H1 (cell line): ENCODE data around the gene PTX4. TPM values are rescaled to one million over a fixed set of nuclear protein-coding genes. Genes with fewer than 3 reads are reported as not detected.

Experiments
- CTCF ChIA-PET: fragments of 300-600 bp; sonication (Branson Sonifier 250); formaldehyde crosslinking; loops from one replicate; lab custom pipeline; 2021; ENCODE audit not compliant: partially characterized antibody; lab: Charles Lee
- POLR2A ChIA-PET: fragments of 300-600 bp; sonication (Branson Sonifier 250); formaldehyde crosslinking; loops from one replicate; lab custom pipeline; 2021; ENCODE audit warnings: inconsistent platforms; ENCODE audit not compliant: partially characterized antibody; lab: Charles Lee
- DNase-seq, 2 experiments: peaks; one replicate each; pipeline versions ENCODE4 v3.0.0 to v3.0.0-alpha.2; 2010 to 2022; ENCODE audit warnings: low spot score in 2 of 2, low read depth in 1 of 2, mixed read lengths in 1 of 2
- FAIRE-seq: peaks from 2 replicates; lab custom pipeline; 2011; peaks lifted over from hg19 to GRCh38; lab: Jason Lieb, UNC
- H2AFZ ChIP-seq: 2 replicates; pipeline ENCODE4 v1.8.1; 2012; ENCODE audit warnings: low read length, inconsistent platforms
- H2AK5ac ChIP-seq: 2 replicates; pipeline ENCODE4 v1.6.1; 2013; ENCODE audit warnings: low read depth, low read length
- H2BK120ac ChIP-seq: replicated peaks from 2 replicates; pipeline ENCODE3; 2013; ENCODE audit warnings: low read depth, low read length, inconsistent platforms
- H2BK12ac ChIP-seq: 2 replicates; pipeline ENCODE4 v1.6.1; 2013; ENCODE audit warnings: low read depth, low read length
- H2BK15ac ChIP-seq: 2 replicates; pipeline ENCODE4 v1.6.1; 2013; ENCODE audit warnings: low read length
- H2BK20ac ChIP-seq: 2 replicates; pipeline ENCODE4 v1.6.1; 2013; ENCODE audit warnings: low read length
- H2BK5ac ChIP-seq: 2 replicates; pipeline ENCODE4 v1.6.1; 2013; ENCODE audit warnings: low read depth, low read length
- H3K14ac ChIP-seq: 2 replicates; pipeline ENCODE4 v1.6.1; 2013; ENCODE audit warnings: inconsistent platforms; ENCODE audit not compliant: insufficient read length
- H3K18ac ChIP-seq: 2 replicates; pipeline ENCODE4 v1.6.1; 2013; ENCODE audit warnings: low read length; ENCODE audit errors: extremely low read depth
- H3K23ac ChIP-seq: 2 replicates; pipeline ENCODE4 v1.6.1; 2013; ENCODE audit warnings: inconsistent platforms; ENCODE audit not compliant: insufficient read length
- H3K23me2 ChIP-seq: 2 replicates; pipeline ENCODE4 v1.6.1; 2013; ENCODE audit warnings: low read depth, low read length
- H3K27ac ChIP-seq: 2 replicates; pipeline ENCODE4 v1.6.1; 2011; ENCODE audit warnings: low read depth, low read length, inconsistent platforms
- H3K27me3 ChIP-seq, 4 experiments: replicated peaks in 1 of 4; 1 replicate in 1 of 4; 2 replicates in 3 of 4; pipeline versions ENCODE4 v1.6.1 to v1.8.1; 2011 to 2013; ENCODE audit warnings: low read length in 3 of 4, mild to moderate bottlenecking in 3 of 4, inconsistent platforms in 2 of 4, mixed read lengths in 2 of 4, moderate library complexity in 1 of 4; ENCODE audit not compliant: control insufficient read depth in 3 of 4, insufficient read depth in 3 of 4; ENCODE audit errors: extremely low read depth in 1 of 4
- H3K36me3 ChIP-seq, 4 experiments: 2 replicates each; pipeline versions ENCODE4 v1.6.1 to v1.8.1; 2011 to 2013; ENCODE audit warnings: mild to moderate bottlenecking in 4 of 4, low read length in 3 of 4, moderate library complexity in 2 of 4, control low read depth in 1 of 4, inconsistent platforms in 1 of 4; ENCODE audit not compliant: insufficient read depth in 4 of 4, control insufficient read depth in 2 of 4
- H3K4ac ChIP-seq: replicated peaks from 2 replicates; pipeline ENCODE3; 2013; ENCODE audit warnings: low read length, low read depth, mixed read lengths, inconsistent platforms; ENCODE audit not compliant: insufficient read length
- H3K4me1 ChIP-seq, 4 experiments: replicated peaks in 1 of 4; 1 replicate in 1 of 4; 2 replicates in 3 of 4; pipeline versions ENCODE4 v1.6.1 to v1.8.1; 2011 to 2013; ENCODE audit warnings: low read length in 3 of 4, inconsistent platforms in 2 of 4, mixed read lengths in 1 of 4; ENCODE audit not compliant: insufficient read depth in 4 of 4, control insufficient read depth in 3 of 4
- H3K4me2 ChIP-seq, 2 experiments: 2 replicates each; pipeline versions ENCODE4 v1.6.1 to v1.8.1; 2011 to 2013; ENCODE audit warnings: low read depth in 2 of 2, low read length in 2 of 2, control low read depth in 1 of 2, inconsistent platforms in 1 of 2, mild to moderate bottlenecking in 1 of 2; ENCODE audit not compliant: insufficient read depth in 1 of 2
- H3K4me3 ChIP-seq, 4 experiments: fragments of 200-600, 300-600 bp in 1 of 4; sonication (generic), shearing (Covaris generic), sonication (Bioruptor Twin) in 1 of 4; 2 replicates each; pipeline versions ENCODE4 v1.5.1 to v1.8.1; 2011 to 2016; ENCODE audit warnings: low read length in 4 of 4, low read depth in 3 of 4, control low read depth in 2 of 4, inconsistent platforms in 2 of 4, mild to moderate bottlenecking in 2 of 4, mixed read lengths in 1 of 4, moderate library complexity in 1 of 4; ENCODE audit not compliant: insufficient read depth in 2 of 4; ENCODE audit errors: extremely low read depth in 1 of 4
- H3K56ac ChIP-seq: replicated peaks from 2 replicates; pipeline ENCODE3; 2013; ENCODE audit warnings: low read depth, mild to moderate bottlenecking, mixed read lengths, low read length, inconsistent platforms; ENCODE audit not compliant: insufficient read length
- H3K79me1 ChIP-seq: 2 replicates; pipeline ENCODE4 v1.6.1; 2013; ENCODE audit warnings: low read depth, low read length, control low read depth
- H3K79me2 ChIP-seq, 2 experiments: 2 replicates each; pipeline versions ENCODE4 v1.6.1 to v1.8.1; 2012 to 2013; ENCODE audit warnings: low read length in 2 of 2, mild to moderate bottlenecking in 2 of 2, inconsistent platforms in 1 of 2; ENCODE audit not compliant: insufficient read depth in 2 of 2, control insufficient read depth in 1 of 2
- H3K9ac ChIP-seq, 4 experiments: replicated peaks in 1 of 4; 1 replicate in 1 of 4; 2 replicates in 3 of 4; pipeline versions ENCODE4 v1.6.1 to v1.8.1; 2011 to 2013; ENCODE audit warnings: low read depth in 3 of 4, low read length in 3 of 4, control low read depth in 2 of 4, mild to moderate bottlenecking in 2 of 4, moderate library complexity in 2 of 4, inconsistent platforms in 1 of 4; ENCODE audit errors: extremely low read depth in 1 of 4
- H3K9me3 ChIP-seq, 2 experiments: 2 replicates each; pipeline versions ENCODE4 v1.6.1 to v1.8.1; 2012 to 2013; ENCODE audit warnings: mild to moderate bottlenecking in 2 of 2, moderate library complexity in 2 of 2, control low read depth in 1 of 2, inconsistent platforms in 1 of 2, low read depth in 1 of 2, low read length in 1 of 2, mixed read lengths in 1 of 2; ENCODE audit not compliant: insufficient read depth in 2 of 2
- H4K20me1 ChIP-seq, 2 experiments: replicated peaks in 1 of 2; 2 replicates each; pipeline versions ENCODE3 to v1.8.1; 2011 to 2013; ENCODE audit warnings: inconsistent platforms in 2 of 2, low read length in 2 of 2, mild to moderate bottlenecking in 1 of 2; ENCODE audit not compliant: insufficient read depth in 2 of 2, control insufficient read depth in 1 of 2
- H4K5ac ChIP-seq: 2 replicates; pipeline ENCODE4 v1.6.1; 2013; ENCODE audit warnings: low read length, low read depth, mixed read lengths, inconsistent platforms; ENCODE audit not compliant: insufficient read length
- H4K8ac ChIP-seq: 2 replicates; pipeline ENCODE4 v1.8.0; 2013; ENCODE audit warnings: mild to moderate bottlenecking, moderate library complexity, low read length, inconsistent platforms; ENCODE audit not compliant: insufficient read depth; ENCODE audit errors: extremely low read depth
- H4K91ac ChIP-seq: replicated peaks from 2 replicates; pipeline ENCODE3; 2013; ENCODE audit warnings: low read length, mixed read lengths, inconsistent platforms; ENCODE audit not compliant: insufficient read length
- HDAC2 ChIP-seq, 2 experiments: fragments of 300-600 bp in 1 of 2; sonication (generic) in 1 of 2; IDR thresholded peaks; 2 replicates each; pipeline ENCODE4 v1.6.1; 2011 to 2012; ENCODE audit warnings: low read depth in 2 of 2, low read length in 2 of 2, mild to moderate bottlenecking in 2 of 2, moderate library complexity in 2 of 2, borderline replicate concordance in 1 of 2, inconsistent platforms in 1 of 2
- KDM4A ChIP-seq: IDR thresholded peaks from one replicate; pipeline ENCODE4 v1.7.1; 2012; ENCODE audit warnings: low read depth, mild to moderate bottlenecking, moderate library complexity, low read length, inconsistent platforms; ENCODE audit not compliant: severe bottlenecking
- WGBS, 2 experiments: shearing (Covaris generic) in 1 of 2; methylation state at CpG; one replicate each; pipeline versions ENCODE4 v1.1.6 to v1.1.7; 2013 to 2015; ENCODE audit warnings: low lambda C conversion rate in 2 of 2, mixed read lengths in 2 of 2, inconsistent platforms in 1 of 2, low coverage in 1 of 2, missing lambda C conversion rate in 1 of 2; ENCODE audit not compliant: insufficient replicate concordance in 2 of 2, insufficient coverage in 1 of 2, insufficient read length in 1 of 2; ENCODE audit errors: extremely low coverage in 1 of 2, missing lambda C conversion rate in 1 of 2; 5-methylcytosine and 5-hydroxymethylcytosine counted together
- polyA plus RNA-seq, 7 experiments: library from polyadenylated mRNA; depleted of rRNA in 3 of 7; stranded (reverse) in 5 of 7; unstranded in 2 of 7; fragments of >200 nt in 5 of 7; fragments of 200-250 nt in 2 of 7; gene quantifications; 1 replicate in 5 of 7; 2 replicates in 1 of 7; 4 replicates in 1 of 7; pipeline versions ENCODE4 v1.2.1 to v1.2.3, GENCODE V29; 2011 to 2013; ENCODE audit warnings: missing spikeins in 2 of 7, mixed read lengths in 2 of 7
- total RNA-seq: library from RNA; stranded (reverse); fragmentation: NEBNext Ultra II Directional; extraction: Animal tissue kit (Norgen Biotek cat#: 25700); gene quantifications from 2 replicates; pipeline ENCODE4 v1.2.1, GENCODE V29; 2021

PTX4 gene
- total and polyA plus RNA-seq, 2 of the 8 experiments (the other 6 are each of a cell fraction or from before 2014, with no cell fraction given): not detected

DNA sequence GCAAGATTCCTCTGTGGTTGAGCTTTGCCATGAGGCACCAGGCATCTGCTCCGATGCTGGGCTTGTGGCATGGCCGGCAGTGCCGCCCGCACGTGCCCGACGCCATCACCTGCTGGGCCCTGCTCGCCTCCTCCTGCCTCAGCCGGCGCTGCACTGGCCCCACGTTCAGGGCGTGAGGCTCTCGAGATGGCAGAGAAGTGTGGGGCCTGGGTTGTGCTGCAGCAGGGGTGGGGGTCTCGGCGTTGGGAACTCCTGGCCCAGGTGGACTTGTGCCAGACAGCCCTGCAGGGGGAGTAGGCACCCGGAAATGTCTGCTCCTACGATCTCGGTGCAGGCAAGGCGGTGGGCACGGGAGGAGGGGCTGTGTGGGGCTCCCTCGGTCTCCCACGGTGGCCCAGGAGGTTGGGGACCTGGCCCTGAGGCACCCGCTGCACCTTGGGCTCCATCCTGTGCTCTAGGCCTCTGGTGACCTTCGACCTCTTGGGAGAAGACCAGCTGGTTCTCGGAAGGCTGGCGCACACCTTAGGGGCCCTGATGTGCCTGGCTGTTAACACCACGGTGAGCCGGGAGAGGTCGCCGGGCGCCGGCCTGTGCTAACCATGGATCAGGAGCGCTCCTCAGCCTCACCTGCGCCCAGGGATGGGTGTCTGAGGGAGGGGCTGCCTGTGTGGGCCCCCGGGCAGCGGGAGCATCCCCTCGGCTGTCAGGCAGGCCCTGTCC lies 17.9 kb upstream of the PTX4 start:
- no peak overlapping the region for H3K4me2 ChIP-seq
- no peaks in the 10 kb centered on the region for H3K79me1 ChIP-seq
- H3K14ac ChIP-seq: no peak overlapping the region
- H2BK5ac ChIP-seq: no peak overlapping the region
- TF ChIP-seq KDM4A (no peak), HDAC2 (IDR thresholded peaks at IDR 0.05; ENCODE audit: borderline replicate concordance in 1 of 2, low read depth in 2 of 2, low read length in 2 of 2) (no peak)
- no peaks in the 10 kb centered on the region for H3K9me3 ChIP-seq
- H3K79me2 ChIP-seq: no peaks in the 10 kb centered on the region
- no peak overlapping the region for H3K9ac ChIP-seq
- peaks cover 14 to 44% (median 21%) of the 10 kb centered on the region in 4 experiments; a peak in 7 of 8 replicates for H3K36me3 ChIP-seq
- no peak overlapping the region for H3K56ac ChIP-seq
- no peak for DNase-seq
- H2BK20ac ChIP-seq: no peak overlapping the region
- ChIA-PET POLR2A (interaction anchor here (1.0 to 10.3 kb wide), 6 partner anchors 9 to 26 kb away, joined by 3 to 175 read pairs (median 4); partner anchors contain the start of genes PTX4 and TELO2), CTCF (no interaction called here)
- no peak overlapping the region for H2BK15ac ChIP-seq
- 88% methylated on average over 34 of the region's 37 CpGs; no CpG with 5 or more reads in 1 of the 2 experiments for WGBS, 2 experiments
- H4K91ac ChIP-seq: no peak overlapping the region
- H3K18ac ChIP-seq: no peak overlapping the region
- H3K4me3 ChIP-seq: no peak overlapping the region
- H3K4ac ChIP-seq: no peak overlapping the region
- H3K23me2 ChIP-seq: no peaks in the 10 kb centered on the region
- no peak overlapping the region for H3K27ac ChIP-seq
- H4K20me1 ChIP-seq: peaks cover 4% of the 10 kb centered on the region in 2 experiments
- no peak overlapping the region for H2AFZ ChIP-seq
- H4K5ac ChIP-seq: no peak overlapping the region
- H2AK5ac ChIP-seq: no peak overlapping the region
- no peak overlapping the region for H4K8ac ChIP-seq
- no peaks in the 10 kb centered on the region for H3K27me3 ChIP-seq
- no peak overlapping the region for H3K23ac ChIP-seq
- H2BK12ac ChIP-seq: no peak overlapping the region
- no peaks in the 10 kb centered on the region for H3K4me1 ChIP-seq
- no peak for FAIRE-seq
- no peak overlapping the region for H2BK120ac ChIP-seq
